Fibroblast of skin of right quadriceps (primary cell): Measurements from ENCODE around the gene CD163.
"Not testable (repeated sequence)": the region's sequence is repeated elsewhere in the genome, so short reads cannot be mapped to it uniquely, and the experiment has no call there.

ENCODE experiments used
- DNase-seq: peaks from one replicate; pipeline ENCODE4 v3.0.0-alpha.2; 2013

The CD163 gene

GRCh38 chr12:7448099-7448498 is 55.5 kb downstream of the CD163 start:
- DNase-seq: no peak

GRCh38 chr12:7444537-7444936 is 59.0 kb downstream of the CD163 start:
- DNase-seq: no peak

GRCh38 chr12:7444076-7444475 is 59.5 kb downstream of the CD163 start, which contains the start of gene CD163L1:
Gene CD163L1 (minus strand): TSS chr12:7444153. CDS start chr12:7444127, 26 bp downstream.
- no peak for DNase-seq

- no peak for DNase-seq
These were observed 62.4 kb downstream of the CD163 start for GRCh38 chr12:7441216-7441615.

- peak; percentile 71 for DNase-seq
These were observed 63.7 kb downstream of the CD163 start for GRCh38 chr12:7439579-7440505.

- DNase-seq: not testable (repeated sequence)
These were observed 65.1 kb downstream of the CD163 start for GRCh38 chr12:7438291-7438995.

- DNase-seq: not testable (repeated sequence)
These were observed 66.1 kb downstream of the CD163 start for GRCh38 chr12:7437494-7437893.

GRCh38 chr12:7434670-7435069 is 68.9 kb downstream of the CD163 start:
- no peak for DNase-seq

GRCh38 chr12:7433276-7433822 is 70.2 kb downstream of the CD163 start:
- DNase-seq: peak; percentile 78

- DNase-seq: peak; percentile 6
These were observed 71.4 kb downstream of the CD163 start for GRCh38 chr12:7431993-7432685.
